ENCODE measurements around the gene PARG.

The PARG gene

GRCh38 chr10:49837685-49838084, 104.1 kb downstream of the PARG start:
- Histone ChIP-seq H2AFZ (ENCODE audit: low read depth) (no peak overlapping the region), H3K79me2 (ENCODE audit: insufficient read depth, low read depth) (no peaks in the 10 kb centered on the region), H3K9ac (no peak overlapping the region), H3K36me3 (ENCODE audit: insufficient read depth) (peaks cover 3% of the 10 kb centered on the region; the same call in 1 of the 2 replicates), H3K27me3 (ENCODE audit: insufficient read depth, low read depth) (no peaks in the 10 kb centered on the region), H3K4me3 (IDR thresholded peaks at IDR 0.05; ENCODE audit: insufficient read depth, low read depth, low read length) (no peak overlapping the region), H3K4me2 (no peak overlapping the region), H3K4me1 (ENCODE audit: low read depth, poor library complexity, severe bottlenecking) (no peaks in the 10 kb centered on the region), H3K27ac (no peak overlapping the region), H4K20me1 (ENCODE audit: insufficient read depth) (no peaks in the 10 kb centered on the region)
- no peak for TF ChIP-seq CTCF (conservative IDR thresholded peaks at IDR 0.05; ENCODE audit: low read depth, low read length)

GRCh38 chr10:49837051-49837478, 104.8 kb downstream of the PARG start:
- Histone ChIP-seq H3K4me2 (no peak overlapping the region), H3K4me3 (IDR thresholded peaks at IDR 0.05; ENCODE audit: insufficient read depth, low read depth, low read length) (no peak overlapping the region), H3K4me1 (ENCODE audit: low read depth, poor library complexity, severe bottlenecking) (no peaks in the 10 kb centered on the region), H3K9ac (no peak overlapping the region), H3K27ac (no peak overlapping the region), H3K79me2 (ENCODE audit: insufficient read depth, low read depth) (no peaks in the 10 kb centered on the region), H3K27me3 (ENCODE audit: insufficient read depth, low read depth) (no peaks in the 10 kb centered on the region), H3K36me3 (ENCODE audit: insufficient read depth) (peaks cover 3% of the 10 kb centered on the region; the same call in 1 of the 2 replicates), H4K20me1 (ENCODE audit: insufficient read depth) (no peaks in the 10 kb centered on the region), H2AFZ (ENCODE audit: low read depth) (no peak overlapping the region)
- TF ChIP-seq CTCF (conservative IDR thresholded peaks at IDR 0.05; ENCODE audit: low read depth, low read length), result no peak

- no peak for TF ChIP-seq CTCF (conservative IDR thresholded peaks at IDR 0.05; ENCODE audit: low read depth, low read length)
- no peaks in the 10 kb centered on the region for H3K27me3 ChIP-seq (ENCODE audit: insufficient read depth, low read depth)
- H3K79me2 ChIP-seq (ENCODE audit: insufficient read depth, low read depth), result no peaks in the 10 kb centered on the region
- no peaks in the 10 kb centered on the region for H4K20me1 ChIP-seq (ENCODE audit: insufficient read depth)
- H3K36me3 ChIP-seq (ENCODE audit: insufficient read depth), result no peaks in the 10 kb centered on the region
- H3K4me1 ChIP-seq (ENCODE audit: low read depth, poor library complexity, severe bottlenecking), result no peaks in the 10 kb centered on the region
- H3K9ac ChIP-seq, result no peak overlapping the region
- H3K4me2 ChIP-seq, result no peak overlapping the region
- no peak overlapping the region for H3K27ac ChIP-seq
- H3K4me3 ChIP-seq (IDR thresholded peaks at IDR 0.05; ENCODE audit: insufficient read depth, low read depth, low read length), result no peak overlapping the region
- no peak overlapping the region for H2AFZ ChIP-seq (ENCODE audit: low read depth)
These were observed 106.9 kb downstream of the PARG start for GRCh38 chr10:49834976-49835375.

GRCh38 chr10:49834201-49834600, 107.6 kb downstream of the PARG start:
- Histone ChIP-seq H3K9ac (no peak overlapping the region), H3K4me3 (IDR thresholded peaks at IDR 0.05; ENCODE audit: insufficient read depth, low read depth, low read length) (no peak overlapping the region), H3K27me3 (ENCODE audit: insufficient read depth, low read depth) (no peaks in the 10 kb centered on the region), H2AFZ (ENCODE audit: low read depth) (no peak overlapping the region), H3K4me1 (ENCODE audit: low read depth, poor library complexity, severe bottlenecking) (no peaks in the 10 kb centered on the region), H3K79me2 (ENCODE audit: insufficient read depth, low read depth) (no peaks in the 10 kb centered on the region), H3K36me3 (ENCODE audit: insufficient read depth) (no peaks in the 10 kb centered on the region), H3K27ac (no peak overlapping the region), H4K20me1 (ENCODE audit: insufficient read depth) (no peaks in the 10 kb centered on the region), H3K4me2 (no peak overlapping the region)
- no peak for TF ChIP-seq CTCF (conservative IDR thresholded peaks at IDR 0.05; ENCODE audit: low read depth, low read length)
